SHP77 treated with DMSO at 0.1 percent for 48 hours (cell line): ENCODE data around the gene EPOP.

Experiments
- DNase-seq: peaks from one replicate; lab custom pipeline; 2025; lab: John Stamatoyannopoulos, UW

EPOP gene

GRCh38 chr17:38674749-38675615 is at the start of gene EPOP:
EPOP (minus strand) TSS chr17:38674957; CDS start chr17:38674495, 462 bp downstream.
- peak; percentile 61 for DNase-seq

- DNase-seq: no peak
These were observed 47.0 kb upstream of the EPOP start for GRCh38 chr17:38721802-38722201.

- DNase-seq: no peak
These were observed 46.2 kb upstream of the EPOP start for GRCh38 chr17:38720941-38721340.

- DNase-seq: no peak
These were observed 45.3 kb upstream of the EPOP start for GRCh38 chr17:38719943-38720641.

GRCh38 chr17:38719289-38719942 is 44.7 kb upstream of the EPOP start:
- no peak for DNase-seq

GRCh38 chr17:38717139-38717745 is 42.5 kb upstream of the EPOP start:
- no peak for DNase-seq

GRCh38 chr17:38716368-38717005 is 41.7 kb upstream of the EPOP start:
- no peak for DNase-seq

- no peak for DNase-seq
These were observed 40.6 kb upstream of the EPOP start for GRCh38 chr17:38715216-38715943.

- no peak for DNase-seq
These were observed 38.8 kb upstream of the EPOP start for GRCh38 chr17:38713456-38714075.

- no peak for DNase-seq
These were observed 37.8 kb upstream of the EPOP start for GRCh38 chr17:38712593-38712992.

- DNase-seq: no peak
These were observed 37.2 kb upstream of the EPOP start for GRCh38 chr17:38711792-38712571.

GRCh38 chr17:38710985-38711384 is 36.2 kb upstream of the EPOP start:
- DNase-seq: no peak

- DNase-seq: no peak
These were observed 35.8 kb upstream of the EPOP start for GRCh38 chr17:38710604-38710962.

- DNase-seq: no peak
These were observed 35.3 kb upstream of the EPOP start for GRCh38 chr17:38709864-38710603.

- DNase-seq: no peak
These were observed 34.5 kb upstream of the EPOP start for GRCh38 chr17:38709104-38709820.

GRCh38 chr17:38707678-38708351 is 33.1 kb upstream of the EPOP start:
- no peak for DNase-seq

- DNase-seq: no peak
These were observed 31.9 kb upstream of the EPOP start for GRCh38 chr17:38706505-38707216.
